SK-N-SH (cell line): Measurements from ENCODE around the gene RFNG. TPM values are rescaled to one million over a fixed set of nuclear protein-coding genes. Genes with fewer than 3 reads are reported as not detected.
A peak's percentile ranks its signal among the peaks of the same experiment; 100 is the strongest.

ENCODE experiments used
- CTCF ChIA-PET: fragments of 300-600, 350-600 bp; formaldehyde crosslinking; extraction: SDS; loops from one replicate; lab custom pipeline; 2021; lab: Yijun Ruan, JAX
- POLR2A ChIA-PET: fragments of 350-600 bp; sonication (Branson Sonifier 250); formaldehyde crosslinking; extraction: SDS; loops from one replicate; lab custom pipeline; 2020; ENCODE audit warnings: antibody characterized with exemption, inconsistent platforms; lab: Yijun Ruan, JAX
- DNase-seq: peaks from one replicate; pipeline ENCODE4 v3.0.0; 2012
- H2AFZ ChIP-seq: fragments of 200-600 bp; sonication (generic); 2 replicates; pipeline ENCODE4 v1.8.1; 2016; ENCODE audit warnings: antibody characterized with exemption, mild to moderate bottlenecking, low read depth
- H3F3A ChIP-seq: fragments of 200-600 bp; sonication (generic); replicated peaks from 2 replicates; pipeline ENCODE3; 2016; ENCODE audit warnings: antibody characterized with exemption, mild to moderate bottlenecking; ENCODE audit not compliant: insufficient read depth
- H3K27ac ChIP-seq, 2 experiments: fragments of 200-500 bp in 1 of 2; fragments of 200-600 bp in 1 of 2; sonication (Bioruptor generic) in 1 of 2; sonication (generic), shearing (Covaris generic) in 1 of 2; 2 replicates each; pipeline versions ENCODE4 v1.5.1 to v1.6.1; 2014 to 2016; ENCODE audit warnings: low read depth in 2 of 2, inconsistent platforms in 1 of 2, low read length in 1 of 2, mild to moderate bottlenecking in 1 of 2, mixed read lengths in 1 of 2
- H3K27me3 ChIP-seq: fragments of 200-600 bp; sonication (generic), shearing (Covaris generic); 2 replicates; pipeline ENCODE4 v1.6.1; 2016; ENCODE audit warnings: mixed run types; ENCODE audit not compliant: insufficient read depth
- H3K36me3 ChIP-seq, 2 experiments: fragments of 200-500 bp in 1 of 2; fragments of 200-600 bp in 1 of 2; sonication (Bioruptor generic) in 1 of 2; sonication (generic) in 1 of 2; replicated peaks in 1 of 2; 2 replicates each; pipeline versions ENCODE3 to v1.5.1; 2014 to 2016; ENCODE audit warnings: low read length in 1 of 2, mild to moderate bottlenecking in 1 of 2; ENCODE audit not compliant: insufficient read depth in 2 of 2, control insufficient read depth in 1 of 2
- H3K4me1 ChIP-seq, 2 experiments: fragments of 200-500 bp in 1 of 2; fragments of 200-600 bp in 1 of 2; sonication (Bioruptor generic) in 1 of 2; sonication (generic), shearing (Covaris generic) in 1 of 2; 2 replicates each; pipeline versions ENCODE4 v1.5.1 to v1.6.1; 2014 to 2016; ENCODE audit warnings: low read depth in 1 of 2, low read length in 1 of 2, mixed run types in 1 of 2; ENCODE audit not compliant: insufficient read depth in 2 of 2, control insufficient read depth in 1 of 2
- H3K4me2 ChIP-seq: fragments of 200-600 bp; sonication (generic), shearing (Covaris generic); 2 replicates; pipeline ENCODE4 v1.6.1; 2017; ENCODE audit warnings: mixed run types
- H3K4me3 ChIP-seq, 2 experiments: fragments of 200-500 bp in 1 of 2; fragments of 200-600 bp in 1 of 2; sonication (Bioruptor generic) in 1 of 2; sonication (generic), shearing (Covaris generic) in 1 of 2; 2 replicates each; pipeline versions ENCODE4 v1.5.1 to v1.8.1; 2014 to 2016; ENCODE audit warnings: low read depth in 2 of 2, inconsistent platforms in 1 of 2, low read length in 1 of 2, mild to moderate bottlenecking in 1 of 2, mixed read lengths in 1 of 2, moderate library complexity in 1 of 2
- H3K79me2 ChIP-seq: fragments of 200-600 bp; sonication (generic); 2 replicates; pipeline ENCODE4 v1.8.1; 2017; ENCODE audit warnings: mild to moderate bottlenecking; ENCODE audit not compliant: insufficient read depth
- H3K9ac ChIP-seq: fragments of 200-600 bp; sonication (generic); 2 replicates; pipeline ENCODE4 v1.6.1; 2017; ENCODE audit warnings: mixed run types
- H3K9me2 ChIP-seq: fragments of 200-600 bp; sonication (generic); 2 replicates; pipeline ENCODE4 v1.6.1; 2017; ENCODE audit warnings: mixed run types
- H3K9me3 ChIP-seq: fragments of 200-600 bp; sonication (generic); 2 replicates; pipeline ENCODE4 v1.6.1; 2017; ENCODE audit warnings: mixed run types, mild to moderate bottlenecking, moderate library complexity
- H4K20me1 ChIP-seq: fragments of 200-600 bp; sonication (generic); 2 replicates; pipeline ENCODE4 v1.6.1; 2017; ENCODE audit warnings: mild to moderate bottlenecking, mixed run types; ENCODE audit not compliant: insufficient read depth
- CTCF ChIP-seq: fragments of 200-600 bp; sonication (generic); IDR thresholded peaks from 2 replicates; pipeline ENCODE4 v1.6.1; 2017; ENCODE audit warnings: antibody characterized with exemption, mild to moderate bottlenecking, moderate library complexity
- EP300 ChIP-seq, 2 experiments: IDR thresholded peaks; 2 replicates each; pipeline versions ENCODE4 v1.4.0 to v1.6.1; 2012; ENCODE audit warnings: borderline replicate concordance in 1 of 2, low read depth in 1 of 2, low read length in 1 of 2
- EZH2phosphoT487 ChIP-seq: fragments of 200-600 bp; sonication (generic); IDR thresholded peaks from 2 replicates; pipeline ENCODE4 v1.6.1; 2017; ENCODE audit warnings: low read depth, mixed run types, mild to moderate bottlenecking, antibody characterized with exemption, moderate library complexity, borderline replicate concordance
- FOSL2 ChIP-seq: IDR thresholded peaks from 2 replicates; pipeline ENCODE4 v1.4.0; 2012; ENCODE audit warnings: low read depth, mild to moderate bottlenecking, moderate library complexity, borderline replicate concordance
- FOXM1 ChIP-seq: IDR thresholded peaks from 2 replicates; pipeline ENCODE4 v1.4.0; 2012; ENCODE audit warnings: low read depth, mild to moderate bottlenecking
- GABPA ChIP-seq: IDR thresholded peaks from 2 replicates; pipeline ENCODE4 v1.4.0; 2012; ENCODE audit warnings: low read depth, mild to moderate bottlenecking
- GATA2 ChIP-seq: sonication (generic); formaldehyde crosslinking; IDR thresholded peaks from 2 replicates; pipeline ENCODE4 v1.5.0; 2020; ENCODE audit warnings: mild to moderate bottlenecking, missing genetic modification reagents
- MEF2A ChIP-seq: IDR thresholded peaks from 2 replicates; pipeline ENCODE4 v1.4.0; 2012; ENCODE audit warnings: low read depth, borderline replicate concordance
- MXI1 ChIP-seq: IDR thresholded peaks from 2 replicates; pipeline ENCODE4 v1.6.1; 2012; ENCODE audit warnings: mild to moderate bottlenecking, low read depth, low read length, improper control_type of control experiment
- NFIC ChIP-seq: IDR thresholded peaks from 2 replicates; pipeline ENCODE4 v1.4.0; 2012; ENCODE audit warnings: borderline replicate concordance
- NRF1 ChIP-seq: IDR thresholded peaks from 2 replicates; pipeline ENCODE4 v1.6.1; 2012; ENCODE audit warnings: low read depth, mild to moderate bottlenecking, low read length
- PBX3 ChIP-seq: IDR thresholded peaks from 2 replicates; pipeline ENCODE4; 2012
- POLR2AphosphoS5 ChIP-seq: IDR thresholded peaks from 2 replicates; pipeline ENCODE4 v1.6.1; 2012; ENCODE audit warnings: low read depth, low read length
- RCOR1 ChIP-seq: fragments of 150-350 bp; IDR thresholded peaks from 2 replicates; pipeline ENCODE4 v1.6.1; 2017; ENCODE audit warnings: antibody characterized with exemption, low read length
- REST ChIP-seq: IDR thresholded peaks from 2 replicates; pipeline ENCODE4 v1.6.1; 2012; ENCODE audit warnings: mild to moderate bottlenecking, low read depth, low read length, moderate library complexity
- RXRA ChIP-seq: IDR thresholded peaks from 2 replicates; pipeline ENCODE4 v1.4.0; 2012; ENCODE audit warnings: low read depth, mild to moderate bottlenecking, borderline replicate concordance
- SIN3A ChIP-seq: IDR thresholded peaks from 2 replicates; pipeline ENCODE4 v1.6.1; 2012; ENCODE audit warnings: low read depth, mild to moderate bottlenecking, low read length, moderate library complexity, borderline replicate concordance
- SMC3 ChIP-seq: IDR thresholded peaks from 2 replicates; pipeline ENCODE4 v1.6.1; 2012; ENCODE audit warnings: low read depth, low read length, improper control_type of control experiment
- TCF12 ChIP-seq: IDR thresholded peaks from 2 replicates; pipeline ENCODE4 v1.4.0; 2012
- USF1 ChIP-seq: IDR thresholded peaks from 2 replicates; pipeline ENCODE4 v1.4.0; 2012; ENCODE audit warnings: low read depth, borderline replicate concordance
- ZBTB33 ChIP-seq: IDR thresholded peaks from 2 replicates; pipeline ENCODE4 v1.4.0; 2012; ENCODE audit warnings: low read depth, borderline replicate concordance
- WGBS: methylation state at CpG from one replicate; pipeline ENCODE4 v1.1.6; 2017; ENCODE audit warnings: low lambda C conversion rate; 5-methylcytosine and 5-hydroxymethylcytosine counted together
- polyA plus RNA-seq, 3 experiments: library from polyadenylated mRNA; depleted of rRNA; stranded (reverse); fragments of >200 nt; gene quantifications; 2 replicates each; pipeline ENCODE4 v1.2.3, GENCODE V29; 2012
- TF ChIP-seq, protein P1 (sequence below): IDR thresholded peaks from 2 replicates; pipeline ENCODE4 v1.4.0; 2012; ENCODE audit warnings: low read depth

The RFNG gene
- polyA plus RNA-seq, 1 of the 3 experiments (the other 2 are of a cell fraction): 68.6 TPM

DNA sequence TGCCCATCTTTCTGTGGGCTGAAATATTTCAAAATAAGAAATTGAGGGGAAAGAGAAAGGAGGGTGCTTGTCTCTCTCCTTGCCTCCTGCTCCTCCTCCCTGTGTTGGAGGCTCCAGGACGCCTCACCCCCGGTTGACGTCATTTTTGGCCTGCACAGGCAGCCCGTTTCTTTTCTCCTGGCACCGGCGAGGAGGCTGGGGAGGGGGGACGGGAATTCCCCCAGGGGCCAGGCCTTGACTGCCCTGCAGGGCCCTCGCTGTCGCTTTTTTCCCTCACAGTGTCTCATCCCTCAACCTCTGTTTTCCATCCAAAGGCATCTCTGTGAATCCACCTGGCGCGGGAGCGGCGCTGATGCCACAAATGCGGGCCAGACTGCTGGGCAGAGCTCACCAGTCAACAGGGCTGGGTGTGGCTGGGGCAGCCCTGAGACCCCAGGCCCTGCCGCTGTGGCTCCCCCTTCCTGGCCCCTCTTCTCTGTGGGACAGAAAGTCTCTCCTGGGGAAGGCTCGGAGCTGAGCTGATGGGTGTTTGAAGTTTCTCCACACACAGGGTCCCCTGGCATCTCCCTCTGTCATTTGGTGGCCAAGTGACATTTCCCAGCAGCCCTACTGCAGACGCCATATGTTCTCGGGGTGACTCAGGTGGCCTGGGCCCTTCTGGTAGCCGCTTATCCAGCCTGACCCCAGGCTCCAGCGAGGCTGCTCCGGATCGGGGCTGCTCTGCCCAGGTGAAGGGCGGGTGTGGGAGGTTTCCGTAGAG, 45.0 kb downstream of the RFNG start:
- Histone ChIP-seq H3K4me1 (peaks cover 16 to 44% of the 10 kb centered on the region in 2 experiments; a peak in 3 of 4 replicates), H3K36me3 (no peaks in the 10 kb centered on the region), H4K20me1 (no peaks in the 10 kb centered on the region), H3K9me2 (no peaks in the 10 kb centered on the region), H2AFZ (no peak overlapping the region), H3K27me3 (no peaks in the 10 kb centered on the region), H3K4me3 (no peak overlapping the region), H3K79me2 (peaks cover 12% of the 10 kb centered on the region; the same call in 1 of the 2 replicates), H3K9ac (peak overlapping the region; percentile 69), H3K9me3 (no peaks in the 10 kb centered on the region), H3K4me2 (peak overlapping the region; percentile 60; the same call in 1 of the 2 replicates), H3K27ac (peak overlapping the region in 1 of 2 experiments; percentile 63; a peak in 3 of 4 replicates), H3F3A (peaks cover 28% of the 10 kb centered on the region)
- WGBS: 47% methylated on average over 18 of the region's 24 CpGs
- POLR2A ChIA-PET: no interaction called here
- DNase-seq: no peak
- CTCF ChIA-PET: interaction anchor here (0.7 to 35.7 kb wide), 3 partner anchors 14 to 1085 kb away, joined by 3 to 1216 read pairs (median 3); partner anchors contain the start of gene NOTUM
- TF ChIP-seq MXI1 (no peak), POLR2AphosphoS5 (no peak), NRF1 (no peak), REST (no peak), RCOR1 (no peak), ZBTB33 (no peak), EZH2phosphoT487 (no peak), FOSL2 (no peak; the same call in 1 of the 2 replicates), RXRA (no peak; the same call in 1 of the 2 replicates), USF1 (no peak), PBX3 (peak; percentile 59), GATA2 (CRISPR knock-in tag) (no peak), SMC3 (no peak), EP300 (IDR thresholded peaks at IDR 0.05; ENCODE audit: borderline replicate concordance in 1 of 2, low read depth in 1 of 2, low read length in 1 of 2) (peak in 1 of 2 experiments; percentile 44; a peak in 1 of 4 replicates), MEF2A (no peak), GABPA (no peak), FOXM1 (no peak), NFIC (peak; percentile 93), SIN3A (no peak), CTCF (no peak), TCF12 (peak; percentile 74)
- TF ChIP-seq, protein P1, sequence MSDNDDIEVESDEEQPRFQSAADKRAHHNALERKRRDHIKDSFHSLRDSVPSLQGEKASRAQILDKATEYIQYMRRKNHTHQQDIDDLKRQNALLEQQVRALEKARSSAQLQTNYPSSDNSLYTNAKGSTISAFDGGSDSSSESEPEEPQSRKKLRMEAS: peak; percentile 67; the same call in 1 of the 2 replicates
